CD4-positive, alpha-beta T cell treated with Interleukin-17A for 1 hour (primary cell): ENCODE data around the gene SYT7.
A peak's percentile ranks its signal among the peaks of the same experiment; 100 is the strongest.

ENCODE experiments used
- DNase-seq: peaks from one replicate; pipeline ENCODE4 v3.0.0-alpha.2; 2020

Gene SYT7

GRCh38 chr11:61534025-61534932 is 46.6 kb downstream of the SYT7 start:
- DNase-seq = no peak

- no peak for DNase-seq
Measured at GRCh38 chr11:61533401-61533800, 47.5 kb downstream of the SYT7 start.

GRCh38 chr11:61533039-61533375 is 47.9 kb downstream of the SYT7 start:
- no peak for DNase-seq

GRCh38 chr11:61532134-61533038 is 48.5 kb downstream of the SYT7 start:
- peak; percentile 44 for DNase-seq

- DNase-seq = no peak
Measured at GRCh38 chr11:61531044-61531443, 49.8 kb downstream of the SYT7 start.

- DNase-seq = no peak
Measured at GRCh38 chr11:61529537-61530225, 51.2 kb downstream of the SYT7 start.

- no peak for DNase-seq
Measured at GRCh38 chr11:61528114-61528513, 52.8 kb downstream of the SYT7 start.

- DNase-seq = no peak
Measured at GRCh38 chr11:61526956-61527731, 53.7 kb downstream of the SYT7 start.

- no peak for DNase-seq
Measured at GRCh38 chr11:61526229-61526628, 54.6 kb downstream of the SYT7 start.

GRCh38 chr11:61524963-61525587 is 55.8 kb downstream of the SYT7 start:
- no peak for DNase-seq

GRCh38 chr11:61524446-61524845 is 56.4 kb downstream of the SYT7 start:
- no peak for DNase-seq

GRCh38 chr11:61522881-61523280 is 58.0 kb downstream of the SYT7 start:
- DNase-seq = no peak

GRCh38 chr11:61518032-61518795 is 62.7 kb downstream of the SYT7 start:
- no peak for DNase-seq

- peak; percentile 49 for DNase-seq
Measured at GRCh38 chr11:61516675-61517572, 64.0 kb downstream of the SYT7 start.

GRCh38 chr11:61516191-61516590 is 64.7 kb downstream of the SYT7 start:
- no peak for DNase-seq

GRCh38 chr11:61515686-61516085 is 65.2 kb downstream of the SYT7 start:
- DNase-seq = no peak

GRCh38 chr11:61514050-61514917 is 66.6 kb downstream of the SYT7 start:
- DNase-seq = no peak

GRCh38 chr11:61513143-61513765 is 67.6 kb downstream of the SYT7 start:
- no peak for DNase-seq

GRCh38 chr11:61512435-61512834 is 68.4 kb downstream of the SYT7 start:
- no peak for DNase-seq
